ENCODE results near the gene FLCN.
"Not testable (repeated sequence)": the region's sequence is repeated elsewhere in the genome, so short reads cannot be mapped to it uniquely, and the experiment has no call there.

FLCN gene

GRCh38 chr17:17279316-17279715 is 42.3 kb upstream of the FLCN start:
- Histone ChIP-seq H3K4me1 (ENCODE audit: low read length) (peaks cover 18% of the 10 kb centered on the region), H3K4me3 (ENCODE audit: low read length) (peak overlapping the region; percentile 86), H2AFZ (ENCODE audit: low read length) (no peak overlapping the region), H4K20me1 (ENCODE audit: insufficient read depth, low read length) (peaks cover 41% of the 10 kb centered on the region), H3K27ac (ENCODE audit: low read length) (no peak overlapping the region), H3K9me2 (replicated peaks; ENCODE audit: insufficient read depth, low read length) (no peaks in the 10 kb centered on the region), H3K4me2 (ENCODE audit: low read depth, low read length) (peak overlapping the region; percentile 86), H3K27me3 (replicated peaks; ENCODE audit: insufficient read depth, low read length) (no peaks in the 10 kb centered on the region), H3K36me3 (replicated peaks; ENCODE audit: insufficient read depth, low read length) (peaks cover 3% of the 10 kb centered on the region; the same call in 1 of the 2 replicates), H3K9ac (ENCODE audit: low read length) (peak overlapping the region; percentile 98; the same call in 1 of the 2 replicates), H3K79me2 (ENCODE audit: low read length) (peaks cover 66% of the 10 kb centered on the region), H3F3A (ENCODE audit: insufficient read depth, low read length) (peaks cover 3% of the 10 kb centered on the region), H3K9me3 (replicated peaks; ENCODE audit: insufficient read depth, low read length) (no peaks in the 10 kb centered on the region)
- no peak for DNase-seq
- no peak for TF ChIP-seq CTCF (IDR thresholded peaks at IDR 0.05; ENCODE audit: low read length)
- no peak for TF ChIP-seq EZH2 (optimal IDR thresholded peaks at IDR 0.05; ENCODE audit: low read depth, low read length)
- no peak for TF ChIP-seq EZH2phosphoT487 (IDR thresholded peaks at IDR 0.05; ENCODE audit: low read length)

GRCh38 chr17:17277431-17277830 is 40.5 kb upstream of the FLCN start:
- DNase-seq; H3K4me3 ChIP-seq (ENCODE audit: low read length); H3K9me2 ChIP-seq (replicated peaks; ENCODE audit: insufficient read depth, low read length); H3K27ac ChIP-seq (ENCODE audit: low read length); H3K9ac ChIP-seq (ENCODE audit: low read length); H3K27me3 ChIP-seq (replicated peaks; ENCODE audit: insufficient read depth, low read length); H3F3A ChIP-seq (ENCODE audit: insufficient read depth, low read length); H2AFZ ChIP-seq (ENCODE audit: low read length); H3K9me3 ChIP-seq (replicated peaks; ENCODE audit: insufficient read depth, low read length); H3K4me2 ChIP-seq (ENCODE audit: low read depth, low read length); H3K36me3 ChIP-seq (replicated peaks; ENCODE audit: insufficient read depth, low read length): not testable (repeated sequence)
- Histone ChIP-seq H3K79me2 (ENCODE audit: low read length) (peaks cover 85% of the 10 kb centered on the region), H4K20me1 (ENCODE audit: insufficient read depth, low read length) (peaks cover 41% of the 10 kb centered on the region), H3K4me1 (ENCODE audit: low read length) (peaks cover 18% of the 10 kb centered on the region)

- H3K4me3 ChIP-seq (ENCODE audit: low read length), result no peak overlapping the region
- no peaks in the 10 kb centered on the region for H3K9me3 ChIP-seq (replicated peaks; ENCODE audit: insufficient read depth, low read length)
- H3F3A ChIP-seq (ENCODE audit: insufficient read depth, low read length), result peaks cover 3% of the 10 kb centered on the region
- no peaks in the 10 kb centered on the region for H3K9me2 ChIP-seq (replicated peaks; ENCODE audit: insufficient read depth, low read length)
- H4K20me1 ChIP-seq (ENCODE audit: insufficient read depth, low read length), result peaks cover 41% of the 10 kb centered on the region
- H3K4me1 ChIP-seq (ENCODE audit: low read length), result peaks cover 15% of the 10 kb centered on the region
- TF ChIP-seq CTCF (IDR thresholded peaks at IDR 0.05; ENCODE audit: low read length) (no peak), EZH2 (optimal IDR thresholded peaks at IDR 0.05; ENCODE audit: low read depth, low read length) (no peak), EZH2phosphoT487 (IDR thresholded peaks at IDR 0.05; ENCODE audit: low read length) (no peak)
- no peak overlapping the region for H2AFZ ChIP-seq (ENCODE audit: low read length)
- peaks cover 8% of the 10 kb centered on the region; the same call in 1 of the 2 replicates for H3K36me3 ChIP-seq (replicated peaks; ENCODE audit: insufficient read depth, low read length)
- no peak for DNase-seq
- H3K4me2 ChIP-seq (ENCODE audit: low read depth, low read length), result no peak overlapping the region
- H3K9ac ChIP-seq (ENCODE audit: low read length), result no peak overlapping the region
- H3K27me3 ChIP-seq (replicated peaks; ENCODE audit: insufficient read depth, low read length), result no peaks in the 10 kb centered on the region
- peaks cover 96% of the 10 kb centered on the region for H3K79me2 ChIP-seq (ENCODE audit: low read length)
- H3K27ac ChIP-seq (ENCODE audit: low read length), result no peak overlapping the region
Measured at GRCh38 chr17:17275971-17276370, 39.0 kb upstream of the FLCN start.

GRCh38 chr17:17269926-17270773 is 33.2 kb upstream of the FLCN start:
- Histone ChIP-seq H3K9me3 (replicated peaks; ENCODE audit: insufficient read depth, low read length) (no peaks in the 10 kb centered on the region), H3K4me2 (ENCODE audit: low read depth, low read length) (no peak overlapping the region), H3K9me2 (replicated peaks; ENCODE audit: insufficient read depth, low read length) (no peaks in the 10 kb centered on the region), H3K27me3 (replicated peaks; ENCODE audit: insufficient read depth, low read length) (no peaks in the 10 kb centered on the region), H3F3A (ENCODE audit: insufficient read depth, low read length) (no peaks in the 10 kb centered on the region), H3K79me2 (ENCODE audit: low read length) (peaks cover 58% of the 10 kb centered on the region), H3K36me3 (replicated peaks; ENCODE audit: insufficient read depth, low read length) (peaks cover 8% of the 10 kb centered on the region), H3K9ac (ENCODE audit: low read length) (no peak overlapping the region), H2AFZ (ENCODE audit: low read length) (no peak overlapping the region), H3K4me3 (ENCODE audit: low read length) (no peak overlapping the region), H4K20me1 (ENCODE audit: insufficient read depth, low read length) (no peaks in the 10 kb centered on the region), H3K4me1 (ENCODE audit: low read length) (no peaks in the 10 kb centered on the region), H3K27ac (ENCODE audit: low read length) (no peak overlapping the region)
- TF ChIP-seq EZH2phosphoT487 (IDR thresholded peaks at IDR 0.05; ENCODE audit: low read length) (no peak), CTCF (IDR thresholded peaks at IDR 0.05; ENCODE audit: low read length) (peak; percentile 42)
- DNase-seq, result peak; percentile 18

Measured in MM.1S (cell line).